Activated B cell treated with CpG ODN at 0.5 μM for 24 hours (primary cell): ENCODE data around the gene AGAP1. TPM values are rescaled to one million over a fixed set of nuclear protein-coding genes. Genes with fewer than 3 reads are reported as not detected.

Source experiments
- ATAC-seq: fragments of 200-7000 bp; cut with Tn5 transposase; one replicate; pipeline ENCODE4 v1.10.0; 2021; ENCODE audit warnings: low read depth, mild to moderate bottlenecking, moderate library complexity
- CTCF ChIA-PET: fragments of 350-600 bp; sonication (Branson Sonifier 250); formaldehyde crosslinking; loops from one replicate; lab custom pipeline; 2021; ENCODE audit warnings: antibody characterized with exemption; lab: Charles Lee
- POLR2A ChIA-PET: fragments of 350-600 bp; sonication (Branson Sonifier 250); formaldehyde crosslinking; loops from one replicate; lab custom pipeline; 2021; ENCODE audit warnings: antibody characterized with exemption; lab: Charles Lee
- DNase-seq: peaks from one replicate; pipeline ENCODE4 v3.0.0; 2022
- H3K27ac Mint-ChIP-seq: one replicate; pipeline ENCODE4 v1.8.0; 2020; ENCODE audit warnings: mixed read lengths
- H3K27me3 Mint-ChIP-seq: one replicate; pipeline ENCODE4 v1.8.0; 2021; ENCODE audit warnings: mixed read lengths
- H3K36me3 Mint-ChIP-seq: one replicate; pipeline ENCODE4 v1.8.0; 2021; ENCODE audit warnings: low read depth, mixed read lengths
- H3K4me1 Mint-ChIP-seq: one replicate; pipeline ENCODE4 v1.8.0; 2021; ENCODE audit warnings: mixed read lengths
- H3K4me3 Mint-ChIP-seq: one replicate; pipeline ENCODE4 v1.8.0; 2020; ENCODE audit warnings: mild to moderate bottlenecking, mixed read lengths
- H3K9me3 Mint-ChIP-seq: one replicate; pipeline ENCODE4 v1.8.0; 2020; ENCODE audit warnings: mixed read lengths
- intact Hi-C: fragments of 100-400 bp; cut with micrococcal nuclease; formaldehyde crosslinking; loops from one replicate; pipeline ENCODE4 v1.15.1; 2024
- total RNA-seq: library from RNA; stranded (reverse); gene quantifications from 2 replicates; pipeline ENCODE4 v1.2.3, GENCODE V29; 2022
- TF ChIP-seq, protein P1 (sequence below): fragments of 200-600 bp; IDR thresholded peaks from one replicate; pipeline ENCODE4 v1.8.0; 2022; ENCODE audit warnings: antibody characterized with exemption, mild to moderate bottlenecking

Gene AGAP1
- total RNA-seq, 1 donor from 2014 or later, result not detected

DNA sequence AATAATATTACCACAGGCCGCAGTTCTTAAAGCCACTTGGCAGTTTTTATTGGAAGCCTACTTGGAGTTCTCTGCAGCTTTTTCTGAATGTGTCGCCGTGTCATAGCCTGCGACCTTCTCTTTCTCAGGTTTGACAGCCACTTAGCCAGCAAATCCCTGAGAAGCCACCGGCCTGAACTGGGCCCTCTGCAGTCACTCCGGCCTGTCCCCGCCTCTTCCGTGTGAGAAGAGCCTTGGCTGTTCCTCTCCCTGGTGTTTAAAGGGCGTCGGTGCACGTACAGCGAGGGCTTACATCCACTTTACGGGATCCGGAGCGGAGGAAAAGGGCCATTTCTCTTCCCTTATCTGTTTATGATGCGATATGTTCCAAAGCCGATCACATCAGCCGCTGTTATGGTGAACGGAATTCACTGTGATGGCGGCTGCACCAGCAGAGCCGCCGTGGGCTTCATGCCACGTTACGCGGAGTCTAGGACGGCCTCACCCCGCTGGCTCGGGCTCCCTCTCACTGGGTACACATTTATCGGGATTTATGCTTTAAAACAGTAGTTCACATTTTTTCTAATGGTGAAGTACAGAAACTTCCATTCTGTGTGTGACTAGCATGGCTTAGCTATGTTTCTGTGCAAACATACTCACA is 607.6 kb downstream of the AGAP1 start:
- POLR2A ChIA-PET, result no interaction called here
- Mint-ChIP-seq H3K27ac (no peak overlapping the region), H3K9me3 (no peaks in the 10 kb centered on the region), H3K4me3 (no peak overlapping the region), H3K36me3 (no peaks in the 10 kb centered on the region), H3K27me3 (no peaks in the 10 kb centered on the region), H3K4me1 (no peaks in the 10 kb centered on the region)
- intact Hi-C loops, result no loop called here
- DNase-seq (no peak), ATAC-seq (no peak)
- TF ChIP-seq, protein P1, sequence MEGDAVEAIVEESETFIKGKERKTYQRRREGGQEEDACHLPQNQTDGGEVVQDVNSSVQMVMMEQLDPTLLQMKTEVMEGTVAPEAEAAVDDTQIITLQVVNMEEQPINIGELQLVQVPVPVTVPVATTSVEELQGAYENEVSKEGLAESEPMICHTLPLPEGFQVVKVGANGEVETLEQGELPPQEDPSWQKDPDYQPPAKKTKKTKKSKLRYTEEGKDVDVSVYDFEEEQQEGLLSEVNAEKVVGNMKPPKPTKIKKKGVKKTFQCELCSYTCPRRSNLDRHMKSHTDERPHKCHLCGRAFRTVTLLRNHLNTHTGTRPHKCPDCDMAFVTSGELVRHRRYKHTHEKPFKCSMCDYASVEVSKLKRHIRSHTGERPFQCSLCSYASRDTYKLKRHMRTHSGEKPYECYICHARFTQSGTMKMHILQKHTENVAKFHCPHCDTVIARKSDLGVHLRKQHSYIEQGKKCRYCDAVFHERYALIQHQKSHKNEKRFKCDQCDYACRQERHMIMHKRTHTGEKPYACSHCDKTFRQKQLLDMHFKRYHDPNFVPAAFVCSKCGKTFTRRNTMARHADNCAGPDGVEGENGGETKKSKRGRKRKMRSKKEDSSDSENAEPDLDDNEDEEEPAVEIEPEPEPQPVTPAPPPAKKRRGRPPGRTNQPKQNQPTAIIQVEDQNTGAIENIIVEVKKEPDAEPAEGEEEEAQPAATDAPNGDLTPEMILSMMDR, result no peak
- CTCF ChIA-PET, result no interaction called here

DNA sequence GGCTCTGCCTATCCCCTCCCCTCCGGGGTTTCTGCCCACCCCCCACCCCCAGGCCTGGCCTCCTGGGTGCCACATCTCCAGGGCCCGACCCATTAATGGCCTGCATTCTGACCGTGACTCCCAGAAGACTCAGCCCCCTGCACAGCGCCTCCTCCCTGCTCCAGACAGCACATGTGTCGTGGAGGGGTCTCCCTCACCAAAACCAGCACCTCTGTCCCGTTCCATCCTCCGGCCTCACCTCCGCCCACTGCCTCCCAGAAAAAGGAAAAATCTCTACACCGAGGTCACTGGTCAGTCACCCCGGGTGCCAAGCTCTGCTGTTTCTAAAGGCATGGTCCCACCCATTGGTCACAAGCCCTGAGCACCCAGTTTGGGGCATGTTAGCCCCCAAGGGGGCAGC is 609.1 kb downstream of the AGAP1 start:
- intact Hi-C loops, result no loop called here
- H3K36me3 Mint-ChIP-seq, result no peaks in the 10 kb centered on the region
- no peak overlapping the region for H3K27ac Mint-ChIP-seq

GRCh38 chr2:236103981-236104380 is 610.1 kb downstream of the AGAP1 start:
- CTCF ChIA-PET, result no interaction called here
- no peak for DNase-seq
- POLR2A ChIA-PET, result no interaction called here
- Mint-ChIP-seq H3K27me3 (peaks cover 3% of the 10 kb centered on the region), H3K27ac (no peak overlapping the region), H3K36me3 (no peaks in the 10 kb centered on the region), H3K9me3 (no peaks in the 10 kb centered on the region), H3K4me1 (no peaks in the 10 kb centered on the region), H3K4me3 (no peak overlapping the region)
- intact Hi-C loops, result no loop called here
- ATAC-seq, result no peak
- TF ChIP-seq, protein P1, result no peak

More for the DNA sequence above, 609.1 kb downstream of the AGAP1 start:
- TF ChIP-seq, protein P1, result no peak
- Mint-ChIP-seq H3K27me3 (no peaks in the 10 kb centered on the region), H3K4me1 (no peaks in the 10 kb centered on the region), H3K4me3 (no peak overlapping the region), H3K9me3 (no peaks in the 10 kb centered on the region)
- CTCF ChIA-PET, result no interaction called here
- no peak for ATAC-seq
- no peak for DNase-seq
- POLR2A ChIA-PET, result no interaction called here

DNA sequence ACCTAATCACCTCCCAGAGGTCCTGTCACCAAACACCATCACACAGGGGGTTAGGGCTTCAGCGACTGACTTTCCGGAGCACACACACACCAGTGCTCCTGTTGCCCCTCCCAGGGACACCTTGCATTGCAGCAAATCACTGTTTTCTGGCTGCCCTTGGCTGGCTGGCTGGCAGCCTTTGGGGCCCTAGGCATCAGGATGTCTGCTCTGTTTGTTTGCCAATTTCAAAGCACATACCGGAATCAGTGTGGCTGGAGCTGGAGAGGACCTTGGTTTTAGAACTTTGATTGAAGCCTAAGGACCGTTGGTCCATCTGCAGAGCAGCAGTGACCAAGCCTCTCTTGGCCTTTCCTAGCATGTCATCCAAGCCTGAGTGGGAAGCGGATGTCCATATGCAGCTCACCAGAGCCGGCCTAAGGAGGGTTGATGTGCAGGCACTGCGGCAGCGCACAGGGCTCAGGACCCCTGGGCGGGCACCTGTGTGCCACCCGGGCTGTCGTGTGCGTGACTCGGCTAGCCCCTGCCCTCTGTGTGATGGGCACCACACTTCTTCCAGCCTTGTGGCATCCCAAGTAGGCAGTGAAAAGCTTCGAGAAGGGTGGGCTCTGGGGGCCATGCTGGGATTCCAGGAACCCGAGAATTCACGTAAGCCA is 612.2 kb downstream of the AGAP1 start:
- ChIA-PET POLR2A (no interaction called here), CTCF (no interaction called here)
- Mint-ChIP-seq H3K36me3 (no peaks in the 10 kb centered on the region), H3K4me3 (no peak overlapping the region), H3K9me3 (no peaks in the 10 kb centered on the region), H3K4me1 (no peaks in the 10 kb centered on the region), H3K27me3 (peaks cover 6% of the 10 kb centered on the region), H3K27ac (no peak overlapping the region)
- intact Hi-C loops, result no loop called here
- ATAC-seq (no peak), DNase-seq (no peak)
- TF ChIP-seq, protein P1, result no peak

GRCh38 chr2:236106761-236107160 is 612.9 kb downstream of the AGAP1 start:
- intact Hi-C loops, result no loop called here
- TF ChIP-seq, protein P1, result no peak
- Mint-ChIP-seq H3K27ac (no peak overlapping the region), H3K9me3 (no peaks in the 10 kb centered on the region), H3K4me1 (no peaks in the 10 kb centered on the region), H3K36me3 (no peaks in the 10 kb centered on the region), H3K4me3 (no peak overlapping the region), H3K27me3 (peaks cover 6% of the 10 kb centered on the region)
- DNase-seq (no peak), ATAC-seq (no peak)
- ChIA-PET CTCF (no interaction called here), POLR2A (no interaction called here)
